ENCODE results near the gene UQCRC1. TPM values are rescaled to one million over a fixed set of nuclear protein-coding genes. Genes with fewer than 3 reads are reported as not detected.

UQCRC1 gene
- total RNA-seq, 2 donors from 2014 or later = 682 to 753 TPM

- H3K27ac ChIP-seq = no peak overlapping the region
- DNase-seq = no peak
Measured at GRCh38 chr3:48644898-48645760, 35.7 kb upstream of the UQCRC1 start.

GRCh38 chr3:48642605-48643004 lies 33.2 kb upstream of the UQCRC1 start:
- TF ChIP-seq CTCF (IDR thresholded peaks at IDR 0.05) = no peak
- no peak for DNase-seq
- Histone ChIP-seq H3K27me3 (no peaks in the 10 kb centered on the region), H3K9ac (ENCODE audit: low read depth in 2 of 2, low read length in 2 of 2) (no peak overlapping the region), H3K27ac (no peak overlapping the region), H3K36me3 (no peaks in the 10 kb centered on the region), H3K9me3 (no peaks in the 10 kb centered on the region), H3K4me1 (no peaks in the 10 kb centered on the region), H3K4me3 (no peak overlapping the region)
- intact Hi-C loops (cut with DNase I) = no loop called here

More at GRCh38 chr3:48644898-48645760, 35.7 kb upstream of the UQCRC1 start:
- Histone ChIP-seq H3K9me3 (no peaks in the 10 kb centered on the region), H3K4me1 (no peaks in the 10 kb centered on the region), H3K27me3 (no peaks in the 10 kb centered on the region), H3K9ac (ENCODE audit: low read depth in 2 of 2, low read length in 2 of 2) (no peak overlapping the region), H3K36me3 (no peaks in the 10 kb centered on the region), H3K4me3 (no peak overlapping the region)
- no peak for TF ChIP-seq CTCF (IDR thresholded peaks at IDR 0.05)
- intact Hi-C loops (cut with DNase I) = no loop called here

GRCh38 chr3:48641396-48641795 lies 31.9 kb upstream of the UQCRC1 start:
- DNase-seq = no peak
- Histone ChIP-seq H3K4me1 (no peaks in the 10 kb centered on the region), H3K9ac (ENCODE audit: low read depth in 2 of 2, low read length in 2 of 2) (no peak overlapping the region), H3K27ac (no peak overlapping the region), H3K9me3 (no peaks in the 10 kb centered on the region), H3K27me3 (no peaks in the 10 kb centered on the region), H3K4me3 (no peak overlapping the region), H3K36me3 (no peaks in the 10 kb centered on the region)
- TF ChIP-seq CTCF (IDR thresholded peaks at IDR 0.05) = no peak
- intact Hi-C loops (cut with DNase I) = no loop called here

- Histone ChIP-seq H3K36me3 (no peaks in the 10 kb centered on the region), H3K4me1 (no peaks in the 10 kb centered on the region), H3K27ac (no peak overlapping the region), H3K4me3 (no peak overlapping the region), H3K9ac (ENCODE audit: low read depth in 2 of 2, low read length in 2 of 2) (no peak overlapping the region), H3K9me3 (no peaks in the 10 kb centered on the region), H3K27me3 (no peaks in the 10 kb centered on the region)
- no peak for TF ChIP-seq CTCF (IDR thresholded peaks at IDR 0.05)
- no peak for DNase-seq
- intact Hi-C loops (cut with DNase I) = loop anchor here (10.0 kb wide), 1 partner anchor 175 kb away; a partner anchor contains a TSS
Measured at GRCh38 chr3:48639944-48640606, 30.6 kb upstream of the UQCRC1 start.

- Histone ChIP-seq H3K36me3 (peaks cover 6% of the 10 kb centered on the region), H3K9me3 (no peaks in the 10 kb centered on the region), H3K4me3 (no peak overlapping the region), H3K4me1 (peaks cover 4% of the 10 kb centered on the region), H3K9ac (ENCODE audit: low read depth in 2 of 2, low read length in 2 of 2) (peak overlapping the region in 1 of 2 donors; percentile 40), H3K27me3 (no peaks in the 10 kb centered on the region), H3K27ac (no peak overlapping the region)
- no peak for TF ChIP-seq CTCF (IDR thresholded peaks at IDR 0.05)
- no peak for DNase-seq
- intact Hi-C loops (cut with DNase I) = loop anchor here (10.0 kb wide), 1 partner anchor 173 kb away; a partner anchor contains a TSS
Measured at GRCh38 chr3:48637305-48637704, 27.9 kb upstream of the UQCRC1 start.
